ENCODE measurements around the gene PIGL.
"Not testable (repeated sequence)": the region's sequence is repeated elsewhere in the genome, so short reads cannot be mapped to it uniquely, and the experiment has no call there.

PIGL gene

DNA sequence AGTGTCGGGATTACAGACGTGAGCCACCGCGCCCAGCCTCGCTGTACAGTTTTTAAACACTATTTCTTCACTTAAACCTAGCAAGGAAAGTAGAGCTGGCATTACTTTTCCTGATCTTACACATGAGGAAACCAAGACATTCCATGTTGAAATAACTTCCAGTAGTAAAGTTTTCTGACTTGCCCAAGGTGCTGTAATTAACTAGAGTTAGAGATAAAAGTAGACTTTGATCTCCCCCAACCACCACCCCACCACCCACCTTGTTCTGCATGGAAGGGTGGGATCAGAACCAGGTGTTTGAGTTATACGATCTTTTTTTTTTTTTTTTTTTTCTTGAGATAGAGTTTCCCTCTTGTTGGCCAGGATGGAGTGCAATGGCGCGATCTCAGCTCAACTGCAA is 89.2 kb downstream of the PIGL start:
- no peak for DNase-seq (ENCODE audit: low read depth in 2 of 2)

DNA sequence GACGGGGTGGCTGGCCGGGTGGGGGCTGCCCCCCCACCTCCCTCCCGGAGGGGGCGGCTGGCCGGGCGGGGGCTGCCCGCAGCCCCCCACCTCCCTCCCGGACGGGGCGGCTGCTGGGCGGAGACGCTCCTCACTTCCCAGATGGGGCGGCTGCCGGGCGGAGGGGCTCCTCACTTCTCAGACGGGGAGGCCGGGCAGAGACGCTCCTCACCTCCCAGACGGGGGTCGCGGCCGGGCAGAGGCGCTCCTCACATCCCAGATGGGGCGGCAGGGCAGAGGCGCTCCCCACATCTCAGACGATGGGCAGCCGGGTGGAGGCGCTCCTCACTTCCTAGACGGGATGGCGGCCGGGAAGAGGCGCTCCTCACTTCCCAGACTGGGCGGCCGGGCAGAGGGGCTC is 95.1 kb downstream of the PIGL start:
- not testable (repeated sequence) for DNase-seq (ENCODE audit: low read depth in 2 of 2)

DNA sequence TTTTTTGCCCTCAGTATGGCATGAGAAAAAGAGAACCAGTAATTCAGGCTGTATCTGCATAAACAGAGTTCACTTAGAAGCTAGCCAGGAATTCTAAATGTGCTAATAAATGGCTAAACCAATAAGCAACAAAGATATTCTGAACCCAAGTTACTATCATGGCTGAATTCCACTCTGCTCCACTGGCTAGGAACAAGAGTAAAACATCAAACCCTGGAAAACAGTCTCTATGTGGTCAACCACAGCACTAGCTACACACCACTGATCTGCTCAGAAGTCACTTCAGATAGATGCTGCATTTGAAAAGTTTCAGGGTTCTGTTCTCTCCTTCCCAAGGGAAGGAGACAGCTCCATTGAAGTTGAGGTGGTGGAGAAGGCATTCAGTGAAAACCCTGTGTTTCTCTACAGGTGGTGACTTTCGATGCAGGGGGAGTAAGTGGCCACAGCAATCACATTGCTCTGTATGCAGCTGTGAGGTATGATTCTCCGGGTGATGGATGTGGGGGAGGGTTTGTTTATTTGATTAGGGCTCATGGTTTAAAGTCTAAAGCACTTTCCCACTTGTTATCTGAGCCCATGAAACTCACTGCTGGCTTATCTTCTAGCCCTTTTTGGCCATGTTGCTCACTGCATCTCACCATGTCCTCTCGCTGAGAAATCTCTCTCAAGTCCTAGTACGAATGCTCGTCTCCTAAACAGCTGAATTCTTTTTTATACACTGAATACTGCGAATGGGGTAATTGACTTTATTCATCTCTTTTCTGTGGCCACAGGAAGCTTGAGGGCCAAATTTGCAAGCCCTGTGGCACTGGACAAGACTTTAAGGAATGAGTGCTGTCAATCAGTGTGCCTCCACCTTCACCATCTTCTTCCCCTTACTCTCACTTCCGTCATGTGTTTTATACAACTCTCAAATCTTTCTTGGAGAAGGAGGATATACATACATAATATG is 96.4 kb downstream of the PIGL start:
- no peak for DNase-seq (ENCODE audit: low read depth in 2 of 2)

DNA sequence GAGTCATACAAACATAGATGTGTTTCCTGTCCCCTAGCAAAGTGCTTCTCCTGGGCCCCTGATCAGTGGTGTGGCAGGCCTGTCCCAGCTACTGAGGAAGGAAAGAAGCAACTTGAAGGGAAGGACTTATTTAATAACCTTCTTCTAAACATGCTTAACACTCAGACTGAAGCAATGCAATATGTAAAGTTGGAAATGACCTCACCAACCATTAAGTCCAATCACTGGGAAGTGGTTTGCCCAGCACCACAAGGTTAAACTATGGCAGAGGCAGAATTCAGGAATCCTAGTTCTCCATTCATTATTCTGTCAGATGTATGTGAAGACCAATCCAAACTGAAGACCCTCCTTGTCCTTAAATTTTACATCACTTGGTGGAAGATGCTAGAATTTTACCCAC is 97.2 kb downstream of the PIGL start:
- DNase-seq (ENCODE audit: low read depth in 2 of 2): no peak

DNA sequence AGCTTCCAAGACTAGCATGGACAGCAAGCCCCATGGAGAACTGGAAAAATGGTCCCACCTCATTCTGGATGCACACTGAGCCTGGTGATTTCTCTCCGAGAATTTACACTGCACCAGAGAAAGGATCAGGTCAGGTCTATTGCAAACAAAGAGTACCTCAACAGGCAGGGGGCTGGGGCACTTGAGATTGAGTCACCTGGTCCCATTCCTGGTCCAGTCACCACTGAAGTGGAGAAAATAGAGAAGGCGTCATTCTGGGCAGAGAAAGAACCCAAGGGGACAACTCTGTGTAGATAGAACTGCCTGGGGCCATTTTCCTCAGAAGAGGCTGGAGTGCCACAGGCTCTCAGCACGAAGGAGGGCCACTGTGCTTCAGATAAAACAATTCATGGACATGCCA is 97.8 kb downstream of the PIGL start:
- DNase-seq (ENCODE audit: low read depth in 2 of 2): no peak

DNA sequence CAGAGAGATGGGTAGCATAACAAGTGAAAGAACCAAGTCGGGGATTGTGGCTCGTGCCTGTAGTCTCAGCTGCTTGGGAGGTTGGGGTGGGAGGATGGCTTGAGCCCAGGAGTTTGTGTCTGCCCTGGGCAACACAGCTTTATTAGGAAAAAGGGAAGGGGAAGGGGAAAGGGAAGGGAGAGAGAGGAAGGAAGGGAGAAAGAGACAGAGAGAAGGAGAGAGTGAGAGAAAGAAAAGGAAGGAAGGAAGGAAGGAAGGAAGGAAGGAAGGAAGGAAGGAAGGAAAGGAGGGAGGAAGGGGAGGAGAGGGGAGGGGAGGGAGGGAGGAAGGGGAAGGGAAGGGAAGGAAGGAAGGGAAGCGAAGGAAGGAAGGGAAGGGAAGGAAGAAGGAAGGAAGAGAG is 103.0 kb downstream of the PIGL start:
- DNase-seq (ENCODE audit: low read depth in 2 of 2): no peak

DNA sequence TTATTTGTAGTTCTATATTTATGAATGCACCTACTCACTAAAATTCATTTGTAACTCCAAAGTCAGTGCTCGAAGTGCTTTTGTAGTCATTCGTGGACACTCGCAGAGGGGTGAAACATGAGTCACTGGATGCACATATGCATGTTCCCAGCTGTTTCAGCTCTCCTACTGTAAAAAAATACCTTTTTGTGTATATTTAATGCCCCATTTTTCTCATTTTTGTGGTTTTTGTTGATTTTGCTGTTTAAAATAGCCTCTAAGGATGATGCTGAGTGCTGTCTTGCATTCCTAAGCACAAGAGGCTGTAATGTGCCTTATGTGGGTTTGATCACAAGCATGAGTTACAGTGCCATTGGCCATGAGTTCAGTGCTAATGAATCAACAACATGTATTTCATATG is 105.6 kb downstream of the PIGL start:
- no peak for DNase-seq (ENCODE audit: low read depth in 2 of 2)

DNA sequence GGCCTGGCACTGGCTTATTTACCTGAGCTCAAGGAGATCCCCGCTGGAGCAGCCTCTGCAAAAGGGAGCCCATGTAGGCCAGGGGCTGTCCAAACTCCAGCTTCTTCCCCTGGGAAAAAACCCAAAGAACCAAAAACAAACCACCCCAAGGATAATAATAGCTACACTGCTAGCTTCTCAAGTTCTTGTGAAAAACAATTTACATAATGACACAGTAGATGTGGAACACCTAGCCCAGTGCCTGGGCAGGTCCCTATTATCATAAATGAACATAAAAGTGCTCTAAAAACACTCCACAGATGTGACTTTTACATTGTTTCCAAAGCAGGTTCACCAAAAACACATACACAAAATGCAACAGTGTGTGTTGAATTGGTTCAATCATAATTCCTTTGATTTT is 109.0 kb downstream of the PIGL start:
- no peak for DNase-seq (ENCODE audit: low read depth in 2 of 2)

DNA sequence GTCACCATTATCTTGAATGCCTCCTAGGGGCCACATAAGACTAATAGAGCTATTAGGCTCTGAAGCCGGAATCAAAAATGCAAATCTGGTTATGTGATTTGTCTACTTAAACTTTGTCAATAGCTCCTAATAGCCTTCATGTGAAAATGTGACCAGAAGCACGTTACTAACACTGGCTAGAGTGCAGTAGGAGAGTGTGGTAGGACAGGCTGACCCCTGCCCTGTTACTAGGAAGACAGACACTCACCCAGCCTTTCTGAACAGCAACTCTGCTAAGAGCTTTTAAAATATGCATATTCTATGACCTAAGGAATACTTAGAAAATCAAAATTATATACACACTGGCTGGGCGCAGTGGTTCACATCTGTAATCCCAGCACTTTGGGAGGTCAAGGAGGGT is 110.0 kb downstream of the PIGL start:
- DNase-seq (ENCODE audit: low read depth in 2 of 2): no peak

DNA sequence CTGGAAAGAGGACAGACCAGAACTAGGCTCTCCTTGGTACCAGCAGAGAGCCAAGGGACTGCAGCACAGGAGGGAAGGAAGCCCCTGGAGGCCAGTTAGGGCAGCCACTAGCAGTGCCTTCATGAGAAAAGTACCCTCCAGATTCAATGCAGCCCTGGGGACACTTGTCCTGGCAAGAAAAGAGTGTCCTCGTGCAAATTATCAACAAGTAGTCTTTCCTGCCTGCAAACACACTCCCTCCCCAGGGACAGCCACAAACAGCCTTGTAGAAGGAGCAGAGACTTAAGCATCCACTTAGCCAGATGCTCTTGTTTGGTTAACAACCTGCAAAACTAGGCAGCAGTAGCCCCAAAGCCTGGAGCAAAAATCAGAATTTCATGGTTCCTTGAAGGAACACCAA is 112.0 kb downstream of the PIGL start:
- DNase-seq (ENCODE audit: low read depth in 2 of 2): no peak

DNA sequence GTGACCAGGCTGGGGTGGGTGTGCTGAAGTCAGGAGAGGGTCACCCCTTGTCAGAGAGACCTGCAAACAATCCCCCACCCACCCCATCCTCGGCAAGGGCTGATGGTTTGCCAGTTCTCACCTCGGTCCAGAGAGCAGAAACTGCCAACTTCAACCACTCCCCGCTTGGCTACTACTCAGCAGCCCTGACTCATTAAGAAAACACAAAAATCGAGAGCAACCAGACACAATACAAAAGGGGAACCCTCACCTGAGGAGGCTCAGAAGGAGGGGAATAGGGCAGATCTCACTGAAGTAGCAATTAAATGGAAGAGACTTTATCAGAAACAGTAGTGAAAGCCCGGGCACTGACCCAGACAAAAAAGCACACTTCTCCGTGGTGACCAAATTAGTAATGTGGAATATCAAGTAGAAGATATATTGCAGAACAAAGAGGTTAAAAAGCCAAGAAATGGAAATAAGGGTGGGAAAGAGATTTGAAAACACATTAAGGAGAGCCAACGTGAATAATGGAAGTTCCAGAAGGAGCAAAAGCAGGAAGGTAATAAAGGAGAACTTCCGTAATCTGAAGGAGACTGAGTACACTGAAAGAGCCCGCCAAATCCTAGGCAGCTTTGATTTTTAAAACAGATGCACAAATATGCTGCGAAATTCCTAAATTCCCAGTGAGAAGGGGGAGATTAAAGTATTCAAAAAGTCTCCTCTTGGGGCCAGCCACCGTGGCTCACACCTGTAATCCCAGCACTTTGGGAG is 112.7 kb downstream of the PIGL start:
- no peak for DNase-seq (ENCODE audit: low read depth in 2 of 2)

DNA sequence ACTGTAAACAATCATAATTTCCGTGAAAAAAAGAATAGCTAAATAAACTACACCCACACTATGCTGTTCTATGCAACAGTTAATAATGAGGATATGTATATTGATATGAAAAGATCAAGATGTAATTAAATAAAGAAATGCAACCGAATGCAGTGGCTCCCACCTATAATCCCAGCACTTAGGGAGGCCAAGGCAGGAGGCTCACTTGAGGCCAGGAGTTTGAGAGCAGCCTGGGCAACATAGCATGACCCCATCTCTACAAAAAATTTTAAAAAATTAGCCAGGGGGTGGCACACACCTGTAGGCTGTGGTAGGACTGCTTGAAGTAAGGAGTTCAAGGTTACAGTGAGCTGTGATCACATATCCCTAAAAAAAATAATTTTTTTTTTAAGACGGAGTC is 121.4 kb downstream of the PIGL start:
- DNase-seq (ENCODE audit: low read depth in 2 of 2): no peak

DNA sequence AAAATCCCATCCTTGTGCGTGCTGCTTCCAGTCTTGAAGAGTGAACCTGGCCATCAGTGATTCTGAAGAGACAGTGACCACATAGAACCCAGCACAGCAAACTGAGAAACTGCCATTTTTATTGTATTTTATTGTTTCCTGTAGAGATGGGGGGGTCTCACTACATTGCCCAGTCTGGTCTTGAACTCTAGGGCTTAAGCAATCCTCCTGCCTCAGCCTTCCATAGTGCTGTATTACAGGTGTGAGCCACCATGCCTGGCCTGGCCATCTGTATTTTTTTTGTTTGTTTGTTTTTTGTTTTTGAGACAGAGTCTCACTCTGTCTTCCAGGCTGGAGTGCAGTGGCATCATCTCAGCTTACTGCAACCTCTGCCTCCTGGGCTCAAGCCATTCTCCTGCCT is 122.4 kb downstream of the PIGL start:
- DNase-seq (ENCODE audit: low read depth in 2 of 2): no peak

DNA sequence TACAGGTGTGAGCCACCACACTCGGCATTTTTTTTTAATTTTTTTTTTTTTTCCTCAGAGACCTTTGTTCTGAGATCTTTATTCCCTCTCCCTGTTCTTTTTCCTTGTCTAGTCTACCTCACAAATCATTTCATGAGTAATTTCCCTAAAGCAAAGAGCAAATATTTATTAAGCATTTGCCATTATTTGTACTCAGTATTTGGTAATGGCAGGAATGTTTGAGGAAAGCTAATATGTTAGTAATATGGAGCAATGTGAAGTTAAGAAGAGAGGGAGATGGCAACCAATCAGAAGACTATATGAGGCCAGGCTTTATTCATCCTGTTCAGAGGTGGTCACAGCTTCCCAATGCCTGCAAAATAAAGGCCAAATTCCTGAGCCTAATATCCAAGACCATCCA is 122.9 kb downstream of the PIGL start:
- DNase-seq (ENCODE audit: low read depth in 2 of 2): no peak

DNA sequence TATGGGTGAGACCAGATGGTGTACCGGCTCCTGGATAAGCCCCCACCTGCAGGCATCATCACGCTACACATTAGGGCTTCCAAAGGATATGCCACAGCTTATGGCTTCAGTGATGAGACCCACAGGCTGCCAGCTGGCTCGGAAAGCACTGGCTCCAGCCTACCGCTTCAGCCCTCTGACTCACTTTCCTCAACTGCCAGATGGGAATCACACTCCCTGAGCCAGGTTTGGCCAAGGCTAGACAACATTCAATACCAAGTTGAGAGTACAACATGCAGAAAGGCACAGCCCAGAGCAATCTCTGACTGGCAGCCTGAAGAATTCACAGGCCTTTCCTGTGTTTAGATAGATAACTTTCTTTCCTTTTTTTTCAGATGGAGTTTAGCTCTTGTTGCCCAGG is 126.0 kb downstream of the PIGL start:
- no peak for DNase-seq (ENCODE audit: low read depth in 2 of 2)

DNA sequence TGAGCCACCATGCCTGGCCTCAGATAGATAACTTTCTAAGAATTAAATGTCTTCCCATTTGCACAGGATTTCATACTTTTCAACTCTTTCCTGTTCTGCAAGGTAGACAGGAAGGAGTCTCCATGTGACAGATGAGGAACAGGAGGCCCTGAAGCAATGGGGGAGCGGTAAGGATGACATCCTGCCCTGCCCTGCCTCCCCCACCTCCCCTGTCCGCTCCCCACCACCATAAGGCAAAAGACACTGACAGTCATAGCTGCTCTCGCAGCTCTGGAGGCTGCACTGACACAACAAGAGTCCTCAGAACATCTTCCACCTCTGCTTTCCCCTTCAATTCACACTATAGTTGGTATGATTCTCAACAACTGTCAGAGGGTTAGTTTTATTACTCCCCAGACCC is 126.6 kb downstream of the PIGL start:
- DNase-seq (ENCODE audit: low read depth in 2 of 2): no peak

DNA sequence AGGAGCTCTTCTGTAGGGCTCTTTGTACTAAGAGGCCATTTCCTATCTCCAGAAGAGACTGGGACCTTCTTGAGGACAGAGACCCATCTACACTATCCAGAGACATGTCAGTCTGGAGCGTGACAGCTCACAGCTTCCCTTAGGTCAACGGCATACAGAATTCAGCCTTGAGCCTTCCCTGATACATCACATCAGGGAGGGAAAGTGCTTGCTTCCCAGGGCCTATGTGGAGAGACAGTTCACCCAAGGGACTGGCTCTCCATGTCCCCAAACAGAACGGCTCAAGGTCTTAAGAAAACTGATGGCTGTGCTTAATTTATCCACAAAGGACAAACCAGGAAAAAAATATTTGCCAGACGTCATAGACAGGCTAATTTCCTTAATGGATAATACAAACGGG is 128.6 kb downstream of the PIGL start:
- no peak for DNase-seq (ENCODE audit: low read depth in 2 of 2)

DNA sequence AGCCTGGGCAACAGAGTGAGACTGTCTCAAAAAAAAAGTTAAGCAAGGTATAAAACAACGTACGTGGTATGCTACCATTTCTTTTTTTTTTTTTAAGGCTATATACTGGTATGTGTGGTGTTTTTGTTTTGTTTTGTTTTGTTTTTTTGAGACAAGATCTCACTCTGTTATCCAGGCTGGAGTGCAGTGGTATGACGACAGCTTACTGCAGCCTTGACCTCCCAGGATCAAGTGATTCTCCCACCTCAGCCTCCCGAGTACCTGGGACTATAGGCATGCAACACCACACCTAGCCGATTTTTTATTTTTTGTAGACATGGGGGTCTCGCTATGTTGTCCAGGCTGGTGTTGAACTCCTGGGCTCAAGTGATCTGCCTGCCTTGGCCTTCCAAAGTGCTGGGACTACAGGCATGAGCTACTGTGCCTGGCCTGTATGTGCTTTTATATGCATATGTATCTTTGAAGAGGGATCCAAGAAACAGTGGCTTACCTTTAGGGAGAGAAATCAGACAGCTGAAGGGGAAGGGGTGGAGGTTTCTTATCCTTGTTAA is 129.8 kb downstream of the PIGL start:
- DNase-seq (ENCODE audit: low read depth in 2 of 2): no peak

DNA sequence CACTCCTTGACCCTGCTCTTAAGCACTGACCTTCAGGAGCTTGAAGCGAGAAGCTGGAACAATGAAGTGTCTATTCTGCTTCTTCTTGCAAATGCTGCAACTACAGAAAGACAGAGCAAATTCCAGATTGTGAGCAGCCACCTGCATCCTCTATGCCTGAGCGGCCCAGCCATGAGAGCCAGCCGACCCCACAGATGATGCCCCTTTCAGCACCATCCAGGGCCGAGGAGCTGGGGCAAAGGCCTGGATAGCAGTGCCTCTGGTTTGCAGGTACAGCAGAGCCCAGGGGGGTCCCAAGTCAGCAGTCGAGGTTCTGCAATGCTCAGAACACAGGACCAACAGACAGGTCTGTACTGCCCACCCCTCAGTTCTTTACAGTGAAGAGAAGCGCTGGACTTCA is 131.6 kb downstream of the PIGL start:
- DNase-seq (ENCODE audit: low read depth in 2 of 2): no peak

DNA sequence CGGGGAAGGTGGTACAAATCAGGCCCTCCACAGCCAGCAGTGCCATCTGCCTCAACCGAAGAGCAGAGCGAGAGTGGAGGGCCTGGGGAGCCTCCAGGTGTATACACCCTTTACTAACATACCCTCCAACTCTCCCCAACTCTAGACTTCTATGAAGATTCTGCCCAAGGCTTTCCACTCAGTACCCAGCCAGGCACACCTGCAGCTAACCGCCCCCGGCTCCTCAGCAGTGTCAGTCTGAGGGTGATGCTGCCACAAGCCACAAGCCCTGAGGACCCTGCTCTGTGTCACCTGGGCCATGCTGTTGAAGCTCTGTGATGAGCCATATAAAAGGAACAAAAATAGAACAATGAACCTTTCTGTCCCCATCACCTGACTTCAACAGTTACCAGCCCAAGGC is 132.4 kb downstream of the PIGL start:
- DNase-seq (ENCODE audit: low read depth in 2 of 2): no peak

DNA sequence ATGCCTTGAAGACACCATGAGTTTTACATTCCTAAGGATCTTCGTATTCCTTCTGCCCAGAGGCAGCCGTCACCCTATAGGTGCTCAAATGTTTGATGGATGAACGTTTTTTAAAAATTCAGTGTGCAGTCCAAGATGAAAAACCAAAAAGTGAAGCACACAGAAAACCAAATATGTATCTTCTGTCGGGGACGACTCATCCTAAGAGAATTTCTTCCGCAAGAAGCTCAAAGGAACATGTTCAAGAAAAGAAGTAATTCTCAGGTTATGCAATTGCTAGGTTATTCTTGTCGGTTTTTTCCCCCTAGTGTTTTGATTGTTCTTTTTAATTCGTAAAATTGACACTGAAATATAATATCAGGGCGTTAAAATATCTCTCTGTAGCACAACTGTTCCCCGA is 134.8 kb downstream of the PIGL start:
- no peak for DNase-seq (ENCODE audit: low read depth in 2 of 2)

DNA sequence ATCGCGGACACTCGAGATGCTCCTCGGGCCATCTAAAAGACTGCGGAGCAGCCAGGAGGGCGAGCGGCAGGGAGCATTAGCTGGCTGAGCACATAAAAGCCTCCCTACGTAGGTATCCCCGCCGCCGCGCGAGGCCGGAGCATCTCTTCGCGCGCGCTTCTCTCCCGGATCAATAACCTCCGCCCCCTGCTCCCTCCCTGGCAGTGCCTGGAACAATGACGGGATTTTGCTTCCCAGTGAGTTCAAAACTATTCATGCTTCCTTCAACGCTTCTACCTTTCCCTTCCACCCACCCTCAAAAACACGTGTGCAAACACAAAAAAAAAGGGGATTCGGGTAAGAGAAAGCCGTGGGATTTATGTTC is 135.3 kb downstream of the PIGL start:
- no peak for DNase-seq (ENCODE audit: low read depth in 2 of 2)

Measured in stimulated activated CD4-positive, alpha-beta T cell treated with anti-CD3 and anti-CD28 coated beads, Interleukin-15, amount 100 ng/mL, for 48 hours (primary cell).